MCF 10A (cell line): ENCODE data around the gene VAV2. TPM values are rescaled to one million over a fixed set of nuclear protein-coding genes. Genes with fewer than 3 reads are reported as not detected.

Experiments used
- BruUV-seq: library from RNA; stranded (reverse); fragments of 400-500 nt; replicated peaks from 2 replicates; lab custom pipeline; 2021; lab: Mats Ljungman, UMichigan
- CTCF ChIA-PET: fragments of 300-600 bp; sonication (Branson Sonifier 250); formaldehyde crosslinking; extraction: SDS; loops from one replicate; lab custom pipeline; 2021; ENCODE audit warnings: antibody characterized with exemption, inconsistent platforms; lab: Yijun Ruan, JAX
- POLR2A ChIA-PET: fragments of 300-600, 350-650 bp; sonication (Branson Sonifier 250); formaldehyde crosslinking; extraction: SDS; loops from one replicate; lab custom pipeline; 2020; ENCODE audit warnings: antibody characterized with exemption, inconsistent platforms; lab: Yijun Ruan, JAX
- DNase-seq: peaks from one replicate; pipeline ENCODE4 v3.0.0-alpha.2; 2018; ENCODE audit not compliant: unreplicated experiment
- H3K27ac Mint-ChIP-seq: one replicate; pipeline ENCODE4 v1.8.0; 2022; ENCODE audit warnings: mild to moderate bottlenecking, low read depth, mixed read lengths; ENCODE audit not compliant: unreplicated experiment
- H3K27me3 Mint-ChIP-seq: one replicate; pipeline ENCODE4 v1.8.0; 2022; ENCODE audit warnings: mixed read lengths; ENCODE audit not compliant: insufficient read depth, unreplicated experiment
- H3K36me3 Mint-ChIP-seq: one replicate; pipeline ENCODE4 v1.8.0; 2022; ENCODE audit warnings: mild to moderate bottlenecking, moderate library complexity, mixed read lengths; ENCODE audit not compliant: insufficient read depth, unreplicated experiment
- H3K4me1 Mint-ChIP-seq: one replicate; pipeline ENCODE4 v1.8.0; 2022; ENCODE audit warnings: mixed read lengths; ENCODE audit not compliant: insufficient read depth, unreplicated experiment
- H3K4me3 Mint-ChIP-seq: one replicate; pipeline ENCODE4 v1.8.0; 2022; ENCODE audit warnings: mild to moderate bottlenecking, moderate library complexity, mixed read lengths; ENCODE audit not compliant: unreplicated experiment
- H3K9me3 Mint-ChIP-seq: one replicate; pipeline ENCODE4 v1.8.0; 2022; ENCODE audit warnings: mixed read lengths; ENCODE audit not compliant: unreplicated experiment
- CTCF ChIP-seq: fragments of 200-600 bp; IDR thresholded peaks from one replicate; pipeline ENCODE4 v1.8.0; 2022; ENCODE audit warnings: antibody characterized with exemption, mild to moderate bottlenecking; ENCODE audit not compliant: unreplicated experiment
- intact Hi-C: fragments of 100-400 bp; cut with micrococcal nuclease; formaldehyde crosslinking; loops from 2 replicates; pipeline ENCODE4 v1.14.1; 2022
- total RNA-seq: library from RNA; stranded (reverse); gene quantifications from 2 replicates; pipeline ENCODE4 v1.2.3, GENCODE V29; 2022

The VAV2 gene
- total RNA-seq, 1 experiment from 2014 or later: 31.0 TPM

- H3K9me3 Mint-ChIP-seq: peaks cover 13% of the 10 kb centered on the region
- ChIA-PET CTCF (no interaction called here), POLR2A (no interaction called here)
- TF ChIP-seq CTCF: no peak
- H3K36me3 Mint-ChIP-seq: peaks cover 6% of the 10 kb centered on the region
- H3K27ac Mint-ChIP-seq: no peak overlapping the region
- DNase-seq: no peak
- intact Hi-C loops: no loop called here
- no TSS peak for BruUV-seq
- no peak overlapping the region for H3K4me3 Mint-ChIP-seq
- H3K4me1 Mint-ChIP-seq: no peaks in the 10 kb centered on the region
- H3K27me3 Mint-ChIP-seq: peaks cover 18% of the 10 kb centered on the region
These were observed 237.4 kb downstream of the VAV2 start for GRCh38 chr9:133754688-133755227.

GRCh38 chr9:133754187-133754586 is 237.9 kb downstream of the VAV2 start:
- TF ChIP-seq CTCF: no peak
- ChIA-PET CTCF (interaction anchor here (0.5 kb wide), 1 partner anchor 266 kb away, joined by 3 read pairs; no protein-coding TSS in a partner anchor), POLR2A (interaction anchor here (0.6 to 1.4 kb wide), 2 partner anchors 8 to 11 kb away, joined by 3 to 4 read pairs; no protein-coding TSS in a partner anchor)
- Mint-ChIP-seq H3K27me3 (peaks cover 18% of the 10 kb centered on the region), H3K4me3 (no peak overlapping the region), H3K36me3 (peaks cover 6% of the 10 kb centered on the region), H3K4me1 (no peaks in the 10 kb centered on the region), H3K9me3 (peaks cover 13% of the 10 kb centered on the region), H3K27ac (no peak overlapping the region)
- no peak for DNase-seq
- intact Hi-C loops: no loop called here
- BruUV-seq: no TSS peak

- no peak for TF ChIP-seq CTCF
- no peaks in the 10 kb centered on the region for H3K4me1 Mint-ChIP-seq
- no peak overlapping the region for H3K4me3 Mint-ChIP-seq
- BruUV-seq: no TSS peak
- H3K36me3 Mint-ChIP-seq: no peaks in the 10 kb centered on the region
- peaks cover 13% of the 10 kb centered on the region for H3K9me3 Mint-ChIP-seq
- intact Hi-C loops: no loop called here
- peaks cover 27% of the 10 kb centered on the region for H3K27me3 Mint-ChIP-seq
- ChIA-PET CTCF (interaction anchor here (0.7 to 0.8 kb wide), 2 partner anchors 140 to 363 kb away, joined by 3 to 4 read pairs; no protein-coding TSS in a partner anchor), POLR2A (interaction anchor here (0.9 to 1.4 kb wide), 2 partner anchors 10 kb away, joined by 3 to 4 read pairs; no protein-coding TSS in a partner anchor)
- no peak overlapping the region for H3K27ac Mint-ChIP-seq
- no peak for DNase-seq
These were observed 239.2 kb downstream of the VAV2 start for GRCh38 chr9:133752739-133753446.

- BruUV-seq: no TSS peak
- no peak for TF ChIP-seq CTCF
- no peak overlapping the region for H3K27ac Mint-ChIP-seq
- ChIA-PET CTCF (interaction anchor here (0.5 to 1.2 kb wide), 2 partner anchors 8 to 50 kb away, joined by 3 to 6 read pairs; no protein-coding TSS in a partner anchor), POLR2A (interaction anchor here (1.0 kb wide), 1 partner anchor 134 kb away, joined by 3 read pairs; no protein-coding TSS in a partner anchor)
- H3K9me3 Mint-ChIP-seq: peaks cover 13% of the 10 kb centered on the region
- H3K4me1 Mint-ChIP-seq: no peaks in the 10 kb centered on the region
- H3K27me3 Mint-ChIP-seq: peaks cover 45% of the 10 kb centered on the region
- no peaks in the 10 kb centered on the region for H3K36me3 Mint-ChIP-seq
- no peak overlapping the region for H3K4me3 Mint-ChIP-seq
- no peak for DNase-seq
- intact Hi-C loops: no loop called here
These were observed 241.0 kb downstream of the VAV2 start for GRCh38 chr9:133750982-133751649.
